GM21723 (cell line): ENCODE results near the gene TAOK2.
A peak's percentile ranks its signal among the peaks of the same experiment; 100 is the strongest.

Experiments
- ATAC-seq: cut with Tn5 transposase; IDR thresholded peaks from one replicate; pipeline ENCODE4 v1.9.1; 2021; ENCODE audit warnings: mild to moderate bottlenecking, moderate library complexity; ENCODE audit not compliant: unreplicated experiment

TAOK2 gene

DNA sequence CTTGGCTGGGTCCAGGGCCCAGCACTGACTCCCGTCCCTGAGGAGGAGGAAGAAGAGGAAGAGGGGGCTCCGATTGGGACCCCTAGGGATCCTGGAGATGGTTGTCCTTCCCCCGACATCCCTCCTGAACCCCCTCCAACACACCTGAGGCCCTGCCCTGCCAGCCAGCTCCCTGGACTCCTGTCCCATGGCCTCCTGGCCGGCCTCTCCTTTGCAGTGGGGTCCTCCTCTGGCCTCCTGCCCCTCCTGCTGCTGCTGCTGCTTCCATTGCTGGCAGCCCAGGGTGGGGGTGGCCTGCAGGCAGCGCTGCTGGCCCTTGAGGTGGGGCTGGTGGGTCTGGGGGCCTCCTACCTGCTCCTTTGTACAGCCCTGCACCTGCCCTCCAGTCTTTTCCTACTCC lies 13.3 kb downstream of the TAOK2 start:
- ATAC-seq: no peak

DNA sequence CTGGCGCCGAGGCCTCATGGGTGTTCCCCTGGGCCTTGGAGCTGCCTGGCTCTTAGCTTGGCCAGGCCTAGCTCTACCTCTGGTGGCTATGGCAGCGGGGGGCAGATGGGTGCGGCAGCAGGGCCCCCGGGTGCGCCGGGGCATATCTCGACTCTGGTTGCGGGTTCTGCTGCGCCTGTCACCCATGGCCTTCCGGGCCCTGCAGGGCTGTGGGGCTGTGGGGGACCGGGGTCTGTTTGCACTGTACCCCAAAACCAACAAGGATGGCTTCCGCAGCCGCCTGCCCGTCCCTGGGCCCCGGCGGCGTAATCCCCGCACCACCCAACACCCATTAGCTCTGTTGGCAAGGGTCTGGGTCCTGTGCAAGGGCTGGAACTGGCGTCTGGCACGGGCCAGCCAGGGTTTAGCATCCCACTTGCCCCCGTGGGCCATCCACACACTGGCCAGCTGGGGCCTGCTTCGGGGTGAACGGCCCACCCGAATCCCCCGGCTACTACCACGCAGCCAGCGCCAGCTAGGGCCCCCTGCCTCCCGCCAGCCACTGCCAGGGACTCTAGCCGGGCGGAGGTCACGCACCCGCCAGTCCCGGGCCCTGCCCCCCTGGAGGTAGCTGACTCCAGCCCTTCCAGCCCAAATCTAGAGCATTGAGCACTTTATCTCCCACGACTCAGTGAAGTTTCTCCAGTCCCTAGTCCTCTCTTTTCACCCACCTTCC lies 13.9 kb downstream of the TAOK2 start:
- no peak for ATAC-seq

DNA sequence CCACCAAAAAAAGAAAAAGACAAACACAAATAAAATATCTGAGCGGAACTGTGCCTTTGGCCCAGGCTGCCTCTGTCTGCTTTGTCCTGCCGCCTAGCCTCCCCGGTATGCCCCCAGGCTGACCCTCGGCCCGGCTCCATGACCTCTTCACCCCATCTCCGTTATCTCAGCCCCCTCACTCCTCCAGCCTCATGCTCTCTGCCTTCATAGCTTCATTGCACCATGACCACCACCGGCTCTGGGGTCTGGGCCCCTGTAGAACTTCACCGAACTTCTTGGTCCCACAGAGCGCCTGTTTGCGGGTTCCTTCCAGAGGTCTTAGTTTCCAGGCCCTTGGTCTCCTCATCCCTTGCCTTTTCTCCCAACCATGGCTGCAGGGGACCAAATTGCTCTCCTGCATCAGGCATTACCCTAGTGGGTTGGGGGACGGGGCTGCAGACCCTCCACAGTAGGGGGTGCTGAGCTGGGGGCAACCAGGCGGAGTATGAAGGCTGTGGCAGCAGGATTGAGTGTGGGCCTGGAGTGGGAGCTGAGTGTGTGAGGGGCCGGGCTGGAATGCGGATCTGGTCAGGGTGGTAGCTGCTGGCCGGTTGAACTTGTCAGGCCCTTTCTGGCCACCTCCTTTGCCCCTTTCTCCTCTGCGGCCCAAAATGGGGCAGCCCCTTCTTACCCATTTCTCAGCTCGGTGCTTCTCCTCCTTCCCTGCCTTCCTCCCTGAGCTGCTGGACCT lies 14.8 kb downstream of the TAOK2 start:
- ATAC-seq: no peak

DNA sequence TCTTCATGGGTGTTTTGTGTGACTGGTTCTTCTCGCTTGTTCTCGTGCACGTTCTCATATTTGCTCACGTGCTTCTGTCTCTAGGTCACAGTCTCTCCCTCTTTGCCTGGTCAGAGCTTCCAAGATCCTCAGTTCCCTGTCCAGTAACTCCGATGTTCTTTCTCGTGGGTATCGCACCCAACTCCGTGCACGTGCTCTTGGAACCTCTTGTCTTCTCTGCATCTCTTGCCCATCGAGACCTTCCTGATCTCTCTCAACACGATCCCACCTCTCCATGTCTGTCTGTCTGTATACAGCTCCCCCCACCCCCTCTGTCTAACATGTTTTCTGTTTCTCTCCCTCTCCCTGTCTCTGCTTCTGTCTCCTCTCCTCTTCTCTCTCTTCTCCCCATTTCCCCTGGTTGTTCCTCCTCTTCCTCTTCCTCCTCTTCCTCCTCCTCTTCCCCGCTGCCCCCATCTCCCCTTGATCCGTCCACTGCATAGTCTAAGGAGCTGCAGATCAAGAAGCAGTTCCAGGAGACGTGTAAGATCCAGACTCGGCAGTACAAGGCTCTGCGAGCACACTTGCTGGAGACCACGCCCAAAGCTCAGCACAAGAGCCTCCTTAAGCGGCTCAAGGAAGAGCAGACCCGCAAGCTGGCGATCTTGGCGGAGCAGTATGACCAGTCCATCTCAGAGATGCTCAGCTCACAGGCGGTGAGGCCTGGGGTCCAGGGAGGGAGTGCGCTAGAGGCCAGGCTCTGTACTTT lies 15.6 kb downstream of the TAOK2 start:
- no peak for ATAC-seq

DNA sequence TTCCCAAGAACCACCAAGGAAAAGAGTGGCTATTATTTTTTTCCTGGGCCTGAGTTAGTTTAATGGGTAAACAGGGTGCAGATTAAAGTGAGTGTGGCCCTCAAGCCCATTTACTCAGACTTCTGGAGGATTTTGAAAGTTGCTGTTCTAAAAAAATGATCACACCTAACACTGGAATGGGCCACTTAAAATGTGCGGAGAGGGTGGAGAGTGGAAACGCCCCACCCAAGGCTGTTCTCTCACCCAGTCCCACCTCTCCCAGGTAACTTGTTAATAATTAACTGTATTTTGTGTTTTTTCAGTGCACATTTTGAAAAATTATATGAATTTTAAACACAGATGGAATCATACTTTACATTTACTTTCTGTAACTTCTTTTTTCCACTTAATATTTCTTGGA lies 16.4 kb downstream of the TAOK2 start:
- ATAC-seq: no peak

DNA sequence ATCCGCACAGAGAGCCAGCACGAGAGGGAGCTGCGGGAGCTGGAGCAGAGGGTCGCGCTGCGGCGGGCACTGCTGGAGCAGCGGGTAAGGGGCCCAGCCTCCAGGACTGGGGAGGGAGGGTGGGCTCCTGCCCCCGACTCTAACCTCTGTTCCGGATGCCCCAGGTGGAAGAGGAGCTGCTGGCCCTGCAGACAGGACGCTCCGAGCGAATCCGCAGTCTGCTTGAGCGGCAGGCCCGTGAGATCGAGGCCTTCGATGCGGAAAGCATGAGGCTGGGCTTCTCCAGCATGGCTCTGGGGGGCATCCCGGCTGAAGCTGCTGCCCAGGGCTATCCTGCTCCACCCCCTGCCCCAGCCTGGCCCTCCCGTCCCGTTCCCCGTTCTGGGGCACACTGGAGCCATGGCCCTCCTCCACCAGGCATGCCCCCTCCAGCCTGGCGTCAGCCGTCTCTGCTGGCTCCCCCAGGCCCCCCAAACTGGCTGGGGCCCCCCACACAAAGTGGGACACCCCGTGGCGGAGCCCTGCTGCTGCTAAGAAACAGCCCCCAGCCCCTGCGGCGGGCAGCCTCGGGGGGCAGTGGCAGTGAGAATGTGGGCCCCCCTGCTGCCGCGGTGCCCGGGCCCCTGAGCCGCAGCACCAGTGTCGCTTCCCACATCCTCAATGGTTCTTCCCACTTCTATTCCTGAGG lies 17.4 kb downstream of the TAOK2 start:
- no peak for ATAC-seq

DNA sequence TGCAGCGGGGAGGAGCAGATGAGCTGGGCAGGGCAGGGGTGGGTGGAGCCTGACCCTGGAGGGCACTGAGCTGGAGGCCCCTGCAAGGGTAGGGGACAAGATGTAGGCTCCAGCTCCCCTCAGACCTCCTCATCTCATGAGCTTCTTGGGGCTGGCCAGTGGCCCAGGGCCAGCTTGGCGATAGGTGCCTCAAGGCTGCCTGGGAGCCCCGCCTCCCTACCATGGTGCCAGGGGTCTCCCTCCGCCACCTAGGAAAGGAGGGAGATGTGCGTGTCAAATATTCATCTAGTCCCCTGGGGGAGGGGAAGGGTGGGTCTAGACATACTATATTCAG lies 17.9 kb downstream of the TAOK2 start:
- ATAC-seq: no peak

DNA sequence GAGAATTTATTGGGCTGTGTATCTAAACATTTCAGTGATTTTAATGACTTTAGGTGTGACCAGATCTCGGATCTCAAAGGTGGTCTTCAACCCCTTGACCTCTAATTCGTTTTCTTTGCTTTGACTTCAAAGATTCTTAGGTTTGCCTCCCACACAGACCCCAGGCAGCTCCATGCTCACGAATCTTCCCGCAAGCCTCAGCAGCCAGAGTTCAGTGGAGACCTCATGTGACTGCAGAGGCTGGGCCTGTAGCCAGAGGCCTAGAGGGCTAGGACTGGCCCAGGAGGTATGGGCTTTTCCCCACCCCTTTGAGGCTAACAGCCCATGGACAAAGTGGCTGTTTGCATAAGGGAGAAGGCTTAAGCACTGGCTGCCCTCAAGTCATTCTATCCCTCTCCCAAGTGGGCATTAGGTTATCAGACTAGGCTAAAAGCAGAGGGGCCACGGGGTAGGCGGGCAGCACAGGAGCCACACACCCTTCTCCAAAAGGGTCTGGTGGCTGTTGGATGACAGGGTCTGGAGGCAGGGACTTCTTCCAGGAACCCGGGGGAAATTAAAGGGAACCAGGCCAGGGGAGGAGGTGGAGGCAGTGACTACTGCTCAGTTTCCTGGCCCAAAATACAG lies 18.8 kb downstream of the TAOK2 start:
- ATAC-seq: no peak

DNA sequence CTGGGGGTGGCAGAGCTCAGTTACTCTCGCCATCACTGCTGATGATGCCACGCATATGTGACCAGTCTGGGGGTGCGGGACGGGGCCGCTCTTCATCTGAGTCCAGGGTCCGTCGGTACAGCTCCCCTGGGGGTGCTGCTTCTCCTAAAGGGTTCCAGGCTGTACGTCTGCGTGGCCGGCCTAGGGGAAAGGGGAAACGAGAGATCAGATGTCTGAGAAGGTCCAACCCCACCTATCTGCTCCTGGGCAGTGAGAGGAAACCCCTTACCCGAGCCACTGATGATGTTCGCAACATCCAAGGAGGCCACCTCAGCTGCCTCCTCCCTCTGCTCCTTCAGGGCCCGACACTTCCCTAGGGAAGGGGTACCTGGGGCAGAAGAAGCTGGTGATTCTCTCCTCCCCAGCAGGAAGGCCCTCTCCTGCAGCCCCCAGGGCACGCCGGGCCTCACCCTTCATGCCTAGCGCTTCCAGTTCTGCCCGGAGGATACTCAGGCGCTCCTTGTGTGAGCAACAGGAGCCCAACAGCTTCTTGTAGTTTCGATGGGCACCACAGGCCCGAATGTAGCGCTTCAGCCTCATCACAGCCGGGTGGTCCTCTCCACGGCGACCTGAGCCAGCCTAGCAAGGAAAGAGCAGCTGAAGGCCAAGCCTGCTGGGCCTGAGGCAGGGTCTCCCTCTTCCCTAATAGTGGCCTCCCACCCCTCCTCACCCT lies 19.7 kb downstream of the TAOK2 start:
- no peak for ATAC-seq

DNA sequence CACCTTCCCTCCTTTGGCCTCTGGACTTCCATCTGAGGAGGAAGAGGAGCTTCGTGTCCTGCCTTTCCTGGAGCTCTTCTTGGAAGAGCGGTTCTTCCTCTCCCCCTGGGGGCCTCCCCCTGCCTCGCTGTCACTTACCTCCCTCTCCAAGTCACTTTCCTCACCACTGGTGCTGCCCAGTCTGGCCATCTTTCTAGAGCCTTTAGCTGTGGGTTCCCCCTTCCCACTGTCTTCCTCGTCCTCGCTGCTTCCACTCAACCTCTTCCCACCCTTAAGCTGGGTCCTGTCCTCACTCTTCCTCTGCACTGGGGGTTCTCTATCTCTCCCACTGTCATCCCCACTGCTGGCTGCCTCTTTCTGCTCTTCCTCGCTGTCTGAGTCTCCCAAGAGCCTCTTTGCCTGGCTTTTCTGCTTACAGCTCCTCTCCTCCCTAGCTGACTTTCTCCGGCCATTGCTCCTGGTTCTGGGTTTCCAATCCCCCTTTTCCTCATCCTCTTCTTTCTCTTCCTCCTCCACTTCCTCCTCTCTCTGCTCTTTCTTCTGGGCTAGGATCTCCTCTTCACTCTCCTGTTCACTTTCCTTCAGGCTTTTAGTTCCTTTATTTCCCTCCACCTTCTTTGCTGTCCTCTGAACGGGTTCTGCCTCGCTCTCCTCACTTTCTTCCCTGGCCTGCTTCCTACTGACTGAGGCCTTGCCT lies 20.4 kb downstream of the TAOK2 start:
- no peak for ATAC-seq

DNA sequence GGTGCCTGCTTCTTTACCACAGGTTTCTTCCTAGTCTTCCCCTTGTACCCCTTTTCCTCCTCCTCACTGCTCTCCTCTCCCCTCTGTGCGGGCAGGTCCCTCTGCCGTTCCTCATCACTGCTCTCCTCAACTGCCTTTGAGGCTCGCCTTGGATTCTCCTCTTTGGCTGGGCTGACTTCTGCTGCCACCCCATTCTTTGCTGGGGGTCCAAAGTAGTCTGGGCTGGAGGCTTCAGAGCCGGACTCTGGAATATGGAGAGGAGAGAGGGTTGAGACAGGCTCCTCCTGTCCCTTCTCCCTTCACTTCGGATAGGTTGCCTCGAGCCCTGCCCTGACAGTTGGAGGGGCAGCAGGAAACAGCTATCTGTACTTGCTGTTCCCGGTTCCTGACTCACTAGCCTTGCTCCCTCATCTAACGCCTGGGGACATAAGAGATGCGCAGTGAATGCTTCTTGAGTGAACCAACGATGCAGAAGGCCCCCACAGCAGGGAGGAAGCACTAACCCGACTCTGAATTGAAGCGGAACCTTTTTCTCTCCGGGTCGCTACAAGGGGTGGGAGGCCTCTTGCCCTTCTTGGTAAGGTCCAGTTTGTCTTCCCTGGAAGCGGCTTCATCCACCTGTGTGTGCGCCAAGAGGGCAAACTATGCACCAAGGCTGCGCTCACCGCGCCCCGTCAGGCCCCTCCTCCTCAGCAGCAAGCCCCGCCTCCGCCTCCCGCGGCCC lies 21.1 kb downstream of the TAOK2 start:
- peak; percentile 39 for ATAC-seq

DNA sequence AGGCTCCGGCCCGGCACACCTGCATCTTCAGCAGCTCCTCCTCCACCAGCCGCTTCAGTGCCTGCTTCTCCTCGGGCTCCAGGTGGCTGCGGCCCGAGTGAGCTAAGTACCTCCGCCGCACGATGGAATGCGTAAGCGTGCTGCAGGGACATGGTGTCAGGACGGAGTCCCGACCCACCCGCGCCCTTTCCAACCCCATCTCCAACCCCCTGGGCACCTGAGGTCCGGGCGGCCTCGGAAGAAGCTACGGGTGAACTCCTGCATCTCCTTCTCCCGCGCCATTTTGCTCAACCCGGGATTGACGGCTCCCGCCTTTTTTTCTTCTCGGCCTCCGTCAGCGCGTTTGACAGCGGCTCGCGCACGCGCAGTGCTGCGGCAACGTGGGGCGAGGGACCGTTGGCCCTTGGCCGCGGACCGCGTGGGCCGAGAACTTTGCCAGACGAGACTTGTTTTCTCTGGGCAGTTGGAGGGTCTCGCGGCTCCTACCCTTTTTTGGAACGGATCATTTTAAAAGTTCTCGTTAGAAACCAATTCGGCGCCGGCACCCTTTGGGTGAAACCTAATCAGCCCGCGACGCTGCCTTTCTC lies 21.7 kb downstream of the TAOK2 start, which contains the start of gene HIRIP3:
TSS of gene HIRIP3 (minus strand) at position 294 of the 587 bp plus-strand sequence. CDS start at position 282, 12 bp downstream.
- ATAC-seq: peak; percentile 53

DNA sequence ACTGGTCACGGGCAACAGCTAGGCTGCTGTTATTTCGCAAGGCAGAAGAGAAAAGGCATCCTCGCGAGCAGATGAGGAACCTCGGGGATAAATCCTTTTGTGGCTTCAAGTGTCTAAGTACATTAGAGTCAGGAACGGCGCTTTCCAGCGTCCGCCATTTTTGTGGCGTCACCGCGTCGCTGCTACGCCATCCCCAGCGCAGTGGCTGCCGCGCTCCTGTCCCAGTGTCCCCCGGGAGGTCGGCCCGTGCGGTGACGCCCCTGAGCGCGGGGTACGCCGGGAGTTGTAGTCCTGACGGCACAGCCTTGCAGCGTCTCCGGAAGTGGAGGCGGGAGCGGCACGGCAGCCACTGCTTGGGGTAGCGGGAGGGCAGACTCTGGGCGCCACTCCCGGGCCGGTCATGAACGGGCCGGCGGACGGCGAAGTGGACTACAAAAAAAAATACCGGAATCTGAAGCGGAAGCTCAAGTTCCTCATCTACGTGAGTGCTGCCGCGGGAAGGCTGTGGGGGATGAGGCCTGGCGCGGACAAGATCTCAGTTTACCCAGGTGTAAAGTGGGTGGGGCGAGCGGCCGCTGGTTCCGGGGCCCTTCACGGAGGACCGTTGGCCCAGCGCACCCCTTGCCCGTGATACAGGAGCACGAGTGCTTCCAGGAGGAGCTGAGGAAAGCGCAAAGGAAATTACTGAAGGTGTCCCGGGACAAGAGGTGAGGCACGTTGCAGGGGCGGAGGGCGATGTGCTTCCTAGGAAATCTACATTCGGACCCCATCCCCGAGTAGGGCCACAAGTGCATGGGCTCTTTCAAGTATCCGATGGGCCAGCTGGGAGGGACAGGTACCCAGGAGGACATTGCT lies 22.5 kb downstream of the TAOK2 start, which contains the start of gene INO80E:
TSS of gene INO80E (plus strand) at position 331 of the 855 bp plus-strand sequence. CDS start at position 401, 70 bp downstream.
- peak; percentile 84 for ATAC-seq

DNA sequence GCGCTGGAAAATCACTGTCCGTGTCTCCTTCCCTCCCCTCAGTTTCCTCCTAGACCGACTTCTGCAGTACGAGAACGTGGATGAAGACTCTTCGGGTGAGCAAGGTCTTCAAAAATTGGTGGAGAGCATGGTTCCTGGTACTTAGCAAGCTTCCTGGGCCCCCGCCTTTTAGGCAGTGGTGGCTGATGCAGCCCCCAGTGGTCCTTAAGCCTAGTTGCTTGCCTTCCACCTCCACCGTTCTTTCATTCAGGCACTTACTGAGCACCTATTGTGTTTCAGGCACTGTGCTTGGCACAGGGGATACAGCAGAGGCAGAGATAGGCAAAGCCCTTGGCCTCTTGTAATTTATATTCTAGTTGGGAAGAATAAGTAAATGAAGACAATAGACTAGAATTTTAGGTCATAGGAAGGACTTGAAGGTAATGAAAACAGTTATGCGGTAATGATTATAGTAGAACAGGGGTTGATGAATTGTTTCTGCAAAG lies 23.1 kb downstream of the TAOK2 start:
- ATAC-seq: peak; percentile 5

DNA sequence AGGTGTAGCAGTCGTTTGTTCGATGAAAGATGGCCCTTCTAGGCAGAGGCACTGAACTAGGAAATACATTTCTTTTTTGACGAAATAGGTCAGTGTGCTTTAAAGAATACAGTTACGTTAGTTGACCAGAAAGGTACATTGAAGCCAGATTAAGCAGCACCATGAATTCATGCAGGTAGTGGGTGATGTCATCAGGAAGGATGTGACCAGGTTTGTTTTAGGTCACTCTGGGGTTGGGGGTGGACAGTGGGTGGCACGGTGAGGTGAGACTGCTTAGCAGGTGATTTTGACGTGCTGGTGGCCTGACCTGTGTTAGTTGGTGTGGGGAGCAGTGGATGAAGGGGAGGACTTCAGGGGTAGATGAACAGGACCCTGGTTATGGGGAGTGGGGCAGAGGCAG lies 25.9 kb downstream of the TAOK2 start:
- ATAC-seq: no peak

DNA sequence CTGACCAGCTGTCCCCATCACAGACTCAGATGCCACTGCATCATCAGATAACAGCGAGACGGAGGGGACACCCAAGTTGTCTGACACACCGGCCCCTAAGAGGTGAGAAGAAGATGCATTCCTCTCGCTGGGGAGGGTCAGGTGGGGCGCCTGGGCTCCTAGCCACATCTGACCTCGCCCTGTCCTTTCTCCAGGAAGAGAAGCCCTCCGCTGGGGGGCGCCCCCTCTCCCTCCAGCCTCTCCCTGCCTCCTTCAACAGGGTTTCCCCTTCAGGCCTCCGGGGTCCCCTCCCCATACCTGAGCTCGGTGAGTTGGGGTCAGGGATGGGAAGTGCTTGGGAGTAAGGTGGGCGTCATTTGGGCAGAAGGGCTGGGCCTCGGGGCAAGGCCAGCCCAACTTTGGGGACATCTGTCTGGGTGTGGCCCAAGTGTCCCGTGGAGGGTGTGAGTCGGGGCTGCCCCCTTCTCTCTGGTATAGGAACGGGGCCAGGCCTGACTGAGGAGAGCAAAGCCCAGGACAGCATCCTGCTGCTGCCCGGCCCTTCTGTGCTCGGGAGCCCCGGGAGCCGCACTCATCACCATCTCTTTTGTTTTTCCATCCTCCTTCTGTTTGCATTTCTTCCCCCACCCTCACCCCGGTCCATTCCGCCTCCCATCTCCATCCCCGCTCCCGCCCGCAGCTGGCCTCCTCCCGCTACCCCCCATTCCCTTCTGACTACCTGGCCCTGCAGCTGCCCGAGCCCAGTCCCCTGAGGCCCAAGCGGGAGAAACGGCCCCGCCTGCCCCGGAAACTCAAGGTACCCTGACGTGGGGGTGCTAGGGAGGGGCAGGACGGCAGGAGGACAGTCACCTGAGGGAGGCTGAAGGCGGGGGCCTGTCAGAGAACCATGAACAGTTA lies 27.3 kb downstream of the TAOK2 start:
- ATAC-seq: no peak
